Pancreas (tissue), 10 donors: ENCODE data around the gene ZNF775. TPM values are rescaled to one million over a fixed set of nuclear protein-coding genes. Genes with fewer than 3 reads are reported as not detected.

Source experiments
- ATAC-seq, 4 donors: fragments of 200-7000 bp; cut with Tn5 transposase; one replicate each; pipeline versions ENCODE4 v1.8.0 to v1.9.1; 2020; ENCODE audit warnings: mild to moderate bottlenecking in 4 of 4, moderate library complexity in 4 of 4
- DNase-seq, 6 donors: peaks; one replicate each; pipeline ENCODE4 v3.0.0-alpha.2; 2020
- FAIRE-seq: peaks from 2 replicates; lab custom pipeline; 2012; peaks lifted over from hg19 to GRCh38; lab: Jason Lieb, UNC
- H3K27ac ChIP-seq, 4 donors: fragments of 200-600 bp; sonication (generic); 1 replicate in 3 of 4; 2 replicates in 1 of 4; pipeline versions ENCODE4 v1.5.0 to v1.8.0; 2020
- H3K27me3 ChIP-seq, 4 donors: fragments of 200-600 bp; one replicate each; pipeline ENCODE4 v1.8.0; 2021
- H3K36me3 ChIP-seq, 3 donors: fragments of 200-600 bp; sonication (generic) in 1 of 3; one replicate each; pipeline versions ENCODE4 v1.5.0 to v1.8.0; 2020 to 2021
- H3K4me1 ChIP-seq, 3 donors: fragments of 200-600 bp; one replicate each; pipeline ENCODE4 v1.8.0; 2021
- H3K4me3 ChIP-seq, 4 donors: fragments of 200-600 bp; sonication (generic) in 2 of 4; one replicate each; pipeline versions ENCODE4 v1.5.0 to v1.8.0; 2020 to 2021
- H3K9me3 ChIP-seq, 4 donors: fragments of 200-600 bp; one replicate each; pipeline ENCODE4 v1.8.0; 2021
- CTCF ChIP-seq, 4 donors: fragments of 200-600 bp; sonication (generic) in 3 of 4; IDR thresholded peaks; one replicate each; pipeline versions ENCODE4 v1.5.0 to v1.8.0; 2021; ENCODE audit warnings: antibody characterized with exemption in 4 of 4
- WGBS, 2 donors: extraction: QIAGEN DNeasy Blood & Tissue Kit; methylation state at CpG; one replicate each; pipeline ENCODE4 v1.1.7; 2013; 5-methylcytosine and 5-hydroxymethylcytosine counted together
- intact Hi-C, 3 donors: fragments of 100-400 bp; cut with DNase I; formaldehyde crosslinking; loops; one replicate each; pipeline versions ENCODE4 v1.11.1 to v1.14.2; 2022
- polyA plus RNA-seq, 2 donors: library from polyadenylated mRNA; stranded (reverse); fragments of 200-250 nt; gene quantifications; one replicate each; pipeline ENCODE4 v1.2.3, GENCODE V29; 2013
- total RNA-seq, 6 donors: library from RNA; stranded (reverse); fragmentation: NEBNext Ultra II Directional in 4 of 6; extraction: Animal tissue kit (Norgen Biotek cat#: 25700) in 4 of 6; gene quantifications; one replicate each; pipeline versions ENCODE4 v1.2.1 to v1.2.4, GENCODE V29; 2021 to 2023
- donor health status: healthy with polysubstance abuse.
- donor health status: DM: no; HTN: no; CAD: no; lungs with moderate emphysema.
- donor health status: DM: no; HTN: no; CAD: no.
- donor health status: control.
- donor health status: control.
- donor health status: Bipolar disorder and iron deficiency.
- donor health status: DM: yes; HTN: yes; CAD: no.
- donor health status: DM: no; HTN: no; CAD: no.
- donor health status: DM: no; HTN: no; CAD: no.
- donor health status: DM: yes; HTN: yes; CAD: no.

Gene ZNF775
- total and polyA plus RNA-seq, 8 donors: 2.0 to 7.4 (median 2.9) TPM

GRCh38 chr7:150343225-150343624, 35.9 kb upstream of the ZNF775 start:
- TF ChIP-seq CTCF (IDR thresholded peaks at IDR 0.05): no peak
- no peaks in the 10 kb centered on the region for H3K27me3 ChIP-seq
- peaks cover under 1 to 10% (median 6%) of the 10 kb centered on the region in 3 donors for H3K4me1 ChIP-seq
- no peak for ATAC-seq
- no peaks in the 10 kb centered on the region for H3K36me3 ChIP-seq
- H3K27ac ChIP-seq: no peak overlapping the region
- H3K9me3 ChIP-seq: no peaks in the 10 kb centered on the region
- no peak overlapping the region for H3K4me3 ChIP-seq
- 92 to 94% methylated on average over 2 of the region's 2 CpGs for WGBS, 2 donors
- FAIRE-seq: no peak
- DNase-seq: no peak
- intact Hi-C loops: no loop called here

- no peaks in the 10 kb centered on the region for H3K9me3 ChIP-seq
- ATAC-seq (no peak), FAIRE-seq (no peak), DNase-seq (no peak)
- no peaks in the 10 kb centered on the region for H3K27me3 ChIP-seq
- no peak overlapping the region for H3K4me3 ChIP-seq
- peaks cover 0 to under 1% (median 0%) of the 10 kb centered on the region in 3 donors for H3K4me1 ChIP-seq
- no peak for TF ChIP-seq CTCF (IDR thresholded peaks at IDR 0.05)
- no peak overlapping the region for H3K27ac ChIP-seq
- intact Hi-C loops: no loop called here
- no peaks in the 10 kb centered on the region for H3K36me3 ChIP-seq
These were observed 34.8 kb upstream of the ZNF775 start for GRCh38 chr7:150344299-150344698.

- Histone ChIP-seq H3K36me3 (no peaks in the 10 kb centered on the region), H3K27me3 (no peaks in the 10 kb centered on the region), H3K9me3 (no peaks in the 10 kb centered on the region), H3K4me3 (no peak overlapping the region), H3K27ac (no peak overlapping the region), H3K4me1 (no peaks in the 10 kb centered on the region)
- DNase-seq: no peak
- ATAC-seq: no peak
- intact Hi-C loops: no loop called here
- 95 to 99% methylated on average over 1 of the region's 1 CpG for WGBS, 2 donors
- FAIRE-seq: no peak
- TF ChIP-seq CTCF (IDR thresholded peaks at IDR 0.05): no peak
These were observed 34.1 kb upstream of the ZNF775 start for GRCh38 chr7:150345012-150345411.

- DNase-seq (no peak), FAIRE-seq (no peak), ATAC-seq (no peak)
- Histone ChIP-seq H3K27me3 (no peaks in the 10 kb centered on the region), H3K4me3 (no peak overlapping the region), H3K36me3 (no peaks in the 10 kb centered on the region), H3K27ac (no peak overlapping the region), H3K9me3 (no peaks in the 10 kb centered on the region), H3K4me1 (no peaks in the 10 kb centered on the region)
- intact Hi-C loops: no loop called here
- 92 to 94% methylated on average over 5 of the region's 5 CpGs for WGBS, 2 donors
- no peak for TF ChIP-seq CTCF (IDR thresholded peaks at IDR 0.05)
These were observed 32.2 kb upstream of the ZNF775 start for GRCh38 chr7:150346922-150347321.

GRCh38 chr7:150351587-150352194, 27.4 kb upstream of the ZNF775 start:
- Histone ChIP-seq H3K27ac (no peak overlapping the region), H3K4me3 (no peak overlapping the region), H3K4me1 (peaks cover 5 to 11% (median 7%) of the 10 kb centered on the region in 3 donors), H3K27me3 (no peaks in the 10 kb centered on the region), H3K36me3 (no peaks in the 10 kb centered on the region), H3K9me3 (no peaks in the 10 kb centered on the region)
- WGBS, 2 donors: 63 to 68% methylated on average over 8 of the region's 8 CpGs
- ATAC-seq (peak in 1 of 4 donors; percentile 25), FAIRE-seq (no peak), DNase-seq (peak in 1 of 6 donors; percentile 4)
- intact Hi-C loops: no loop called here
- TF ChIP-seq CTCF (IDR thresholded peaks at IDR 0.05): no peak
